PC-3 (cell line): ENCODE measurements around the gene PLCB4.

Experiments used
- EZH2 ChIP-seq: fragments of 300-600 bp; sonication (generic); IDR thresholded peaks from one replicate; pipeline ENCODE4 v1.6.1; 2017; ENCODE audit warnings: antibody characterized with exemption, mild to moderate bottlenecking, low read length; ENCODE audit not compliant: unreplicated experiment
- EZH2phosphoT487 ChIP-seq: fragments of 300-600 bp; sonication (generic); IDR thresholded peaks from 2 replicates; pipeline ENCODE4 v1.6.1; 2018; ENCODE audit warnings: mild to moderate bottlenecking, antibody characterized with exemption, low read length, borderline replicate concordance
- TF ChIP-seq, protein P1 (sequence below): fragments of 300-600 bp; sonication (generic); conservative IDR thresholded peaks from 2 replicates; pipeline ENCODE4 v1.5.1; 2017; ENCODE audit warnings: antibody characterized with exemption, low read depth, mild to moderate bottlenecking, low read length

DNA sequence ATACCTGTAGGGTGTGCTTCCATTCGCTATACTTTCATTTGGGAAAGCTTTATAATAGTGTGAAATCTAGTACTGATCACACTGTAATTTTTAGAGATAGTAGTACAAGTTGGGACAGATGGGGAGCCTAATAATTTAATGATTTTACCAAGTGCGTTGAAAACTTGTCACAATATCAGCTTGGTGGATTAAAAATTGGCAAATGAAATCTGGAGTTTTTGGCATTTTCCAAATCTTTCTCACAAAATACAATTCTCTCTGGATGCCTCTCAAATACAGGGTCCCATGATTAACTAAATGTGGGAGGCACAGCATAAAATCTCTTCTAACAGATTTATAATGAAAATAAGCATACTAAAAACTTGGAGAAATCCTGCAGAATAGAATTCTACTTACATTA is 96.4 kb downstream of the PLCB4 start:
- TF ChIP-seq, protein P1, sequence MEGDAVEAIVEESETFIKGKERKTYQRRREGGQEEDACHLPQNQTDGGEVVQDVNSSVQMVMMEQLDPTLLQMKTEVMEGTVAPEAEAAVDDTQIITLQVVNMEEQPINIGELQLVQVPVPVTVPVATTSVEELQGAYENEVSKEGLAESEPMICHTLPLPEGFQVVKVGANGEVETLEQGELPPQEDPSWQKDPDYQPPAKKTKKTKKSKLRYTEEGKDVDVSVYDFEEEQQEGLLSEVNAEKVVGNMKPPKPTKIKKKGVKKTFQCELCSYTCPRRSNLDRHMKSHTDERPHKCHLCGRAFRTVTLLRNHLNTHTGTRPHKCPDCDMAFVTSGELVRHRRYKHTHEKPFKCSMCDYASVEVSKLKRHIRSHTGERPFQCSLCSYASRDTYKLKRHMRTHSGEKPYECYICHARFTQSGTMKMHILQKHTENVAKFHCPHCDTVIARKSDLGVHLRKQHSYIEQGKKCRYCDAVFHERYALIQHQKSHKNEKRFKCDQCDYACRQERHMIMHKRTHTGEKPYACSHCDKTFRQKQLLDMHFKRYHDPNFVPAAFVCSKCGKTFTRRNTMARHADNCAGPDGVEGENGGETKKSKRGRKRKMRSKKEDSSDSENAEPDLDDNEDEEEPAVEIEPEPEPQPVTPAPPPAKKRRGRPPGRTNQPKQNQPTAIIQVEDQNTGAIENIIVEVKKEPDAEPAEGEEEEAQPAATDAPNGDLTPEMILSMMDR: no peak
- TF ChIP-seq EZH2 (no peak), EZH2phosphoT487 (no peak)
